C4-2B (cell line): ENCODE results near the gene CLPSL1.

Experiments
- CTCF ChIP-seq: fragments of 450-650 bp; conservative IDR thresholded peaks from 2 replicates; pipeline ENCODE4 v1.5.1; 2017; ENCODE audit warnings: mild to moderate bottlenecking
- ZFX ChIP-seq: fragments of 450-650 bp; IDR thresholded peaks from 2 replicates; pipeline ENCODE4 v1.6.1; 2017

- no peak for TF ChIP-seq CTCF
- TF ChIP-seq ZFX, result no peak
Measured at GRCh38 chr6:35774116-35774794, 6.6 kb upstream of the CLPSL1 start.
